ENCODE measurements around the gene IRF1.
"Not testable (repeated sequence)": the region's sequence is repeated elsewhere in the genome, so short reads cannot be mapped to it uniquely, and the experiment has no call there.

Gene IRF1

DNA sequence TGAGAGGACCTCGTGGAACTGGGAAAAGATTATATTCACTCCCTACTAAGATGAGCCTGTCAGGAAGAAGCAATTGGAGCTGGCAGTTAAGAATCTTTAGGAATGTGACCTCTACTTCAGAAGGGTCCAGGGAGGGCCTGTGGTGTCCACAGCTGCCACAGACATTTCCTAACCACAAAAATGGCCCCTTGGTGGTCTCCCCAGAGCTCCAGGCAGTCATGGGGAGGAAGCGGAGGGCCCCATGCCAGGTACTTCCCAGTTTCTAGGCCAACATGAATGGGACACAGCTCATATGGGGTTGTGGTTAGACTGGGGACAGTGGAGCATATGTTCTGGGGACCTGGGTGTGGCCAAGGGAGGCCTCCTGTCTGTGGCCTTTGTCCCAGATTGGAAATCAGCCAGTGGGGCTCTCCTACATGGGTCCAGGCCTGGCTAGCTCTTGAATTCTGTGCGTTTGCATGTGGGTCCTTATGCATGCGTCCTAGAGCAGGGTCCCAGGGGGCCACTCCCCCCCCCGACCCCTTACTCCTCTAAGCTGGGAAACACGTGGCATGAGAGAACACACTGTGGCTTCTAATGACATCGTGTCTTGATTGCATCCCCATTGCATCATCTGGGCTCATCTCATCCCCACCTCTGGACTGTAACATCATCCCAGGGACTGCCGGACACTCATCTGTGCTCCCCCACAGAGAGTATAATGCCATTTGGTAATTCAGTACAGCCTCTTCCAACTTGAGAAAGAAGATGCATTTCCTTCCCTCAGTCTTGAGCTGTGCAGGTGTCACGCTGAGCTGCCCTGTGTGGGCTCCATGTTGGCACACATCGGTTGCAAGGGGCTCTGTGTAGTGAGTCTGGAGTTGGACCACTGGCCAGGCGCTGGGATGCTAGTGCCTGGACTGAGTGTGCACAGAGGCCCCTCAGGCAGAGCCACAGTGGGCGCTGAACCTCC lies 31.3 kb downstream of the IRF1 start:
- DNase-seq, result no peak

- no peak for DNase-seq
Measured at GRCh38 chr5:132458651-132459030, 31.9 kb downstream of the IRF1 start.

- DNase-seq, result no peak
Measured at GRCh38 chr5:132458226-132458560, 32.4 kb downstream of the IRF1 start.

GRCh38 chr5:132457371-132458225 lies 33.0 kb downstream of the IRF1 start:
- DNase-seq, result no peak

- DNase-seq, result no peak
Measured at GRCh38 chr5:132456987-132457361, 33.6 kb downstream of the IRF1 start.

GRCh38 chr5:132456296-132456986 lies 34.1 kb downstream of the IRF1 start:
- no peak for DNase-seq

GRCh38 chr5:132455614-132456115 lies 34.9 kb downstream of the IRF1 start:
- DNase-seq, result no peak

- DNase-seq, result no peak
Measured at GRCh38 chr5:132454361-132454760, 36.2 kb downstream of the IRF1 start.

DNA sequence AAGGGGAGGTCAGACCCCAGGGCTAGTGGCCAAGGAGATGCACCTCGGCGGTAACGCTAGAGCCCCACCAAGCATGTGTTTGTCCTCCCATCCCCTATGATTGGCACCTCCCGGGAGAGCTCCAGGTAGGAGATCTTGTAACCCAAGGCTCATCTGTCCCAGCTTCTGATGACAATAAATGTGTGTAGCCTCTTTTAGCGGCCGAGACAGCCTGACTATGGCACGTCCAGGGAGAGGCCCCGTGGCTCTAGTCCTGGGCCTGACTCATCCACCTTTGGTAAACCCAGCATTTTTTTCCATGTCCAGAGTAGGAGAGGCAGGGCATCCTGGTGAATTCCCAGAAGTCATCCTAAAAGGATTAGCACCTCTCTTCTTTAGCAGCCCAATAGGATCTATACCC lies 39.2 kb downstream of the IRF1 start:
- DNase-seq, result no peak

GRCh38 chr5:132449060-132449459 lies 41.5 kb downstream of the IRF1 start:
- DNase-seq, result no peak

- no peak for DNase-seq
Measured at GRCh38 chr5:132447196-132447595, 43.4 kb downstream of the IRF1 start.

GRCh38 chr5:132446621-132447020 lies 44.0 kb downstream of the IRF1 start:
- peak; percentile 5 for DNase-seq

- no peak for DNase-seq
Measured at GRCh38 chr5:132445930-132446329, 44.6 kb downstream of the IRF1 start.

- DNase-seq, result no peak
Measured at GRCh38 chr5:132445640-132445923, 45.0 kb downstream of the IRF1 start.

DNA sequence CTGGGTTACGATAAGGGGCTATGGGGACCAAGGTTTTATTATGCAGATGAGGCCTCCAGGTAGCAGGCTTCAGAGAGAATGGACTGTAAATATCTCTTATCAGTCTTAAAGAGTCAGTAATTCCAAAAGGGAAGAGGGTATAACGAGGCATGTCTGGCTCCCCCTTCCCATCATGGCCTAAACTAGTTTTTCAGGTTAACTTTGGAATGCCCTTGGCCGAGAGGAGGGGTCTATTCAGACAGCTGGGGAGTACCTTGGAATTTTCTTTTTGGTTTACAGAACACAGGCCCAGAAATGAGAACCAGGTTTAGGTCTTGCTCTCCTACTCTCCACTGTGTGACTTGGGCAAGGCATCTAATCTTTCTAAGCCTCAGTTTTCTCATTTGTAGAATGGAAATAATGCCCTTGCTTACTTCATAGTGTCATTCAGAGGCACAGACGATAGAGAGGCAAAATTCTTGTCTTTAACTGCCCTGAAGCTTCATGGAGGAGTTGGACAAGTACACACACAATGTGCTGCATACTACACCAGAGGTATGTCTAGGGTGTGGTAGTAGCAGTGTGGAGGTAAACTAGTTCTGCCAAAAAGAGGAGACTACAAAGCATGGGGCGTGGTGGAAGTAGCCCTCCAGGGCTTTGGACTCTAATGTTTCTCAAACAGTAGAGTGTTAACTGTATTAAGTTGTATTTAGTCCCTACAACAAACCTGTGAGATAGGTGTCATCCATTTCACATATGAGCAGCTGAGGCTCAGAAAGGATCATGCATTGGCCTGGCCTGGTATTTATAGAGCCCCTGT lies 45.5 kb downstream of the IRF1 start:
- DNase-seq, result no peak

- no peak for DNase-seq
Measured at GRCh38 chr5:132444061-132444460, 46.5 kb downstream of the IRF1 start.

DNA sequence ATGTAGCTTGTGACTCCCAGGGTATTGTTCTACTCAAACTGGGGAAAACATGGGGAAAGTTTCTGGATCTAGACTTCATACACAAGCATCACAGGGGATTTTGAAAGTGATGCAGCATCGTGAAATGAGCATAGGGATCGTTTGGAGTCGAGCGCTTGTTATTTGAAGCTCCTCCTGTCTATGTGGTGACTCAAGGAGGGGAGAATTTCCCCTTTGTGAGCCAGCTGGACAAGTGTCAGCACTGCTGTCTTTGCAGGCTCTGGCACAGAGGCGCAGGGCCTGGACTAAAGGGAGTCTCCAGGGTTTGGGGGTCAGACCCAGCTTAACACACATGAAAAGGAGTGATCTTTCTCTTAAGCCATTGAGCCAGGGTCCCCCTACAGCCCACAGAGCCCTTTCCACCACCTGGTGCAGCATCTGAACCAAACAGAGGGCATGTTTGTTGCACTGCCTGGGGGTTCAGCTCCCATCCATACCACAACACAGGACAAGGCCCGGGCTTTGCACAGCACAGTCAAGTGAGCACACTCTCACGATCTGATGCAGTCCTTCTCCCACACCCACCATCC lies 51.0 kb downstream of the IRF1 start:
- DNase-seq, result no peak

DNA sequence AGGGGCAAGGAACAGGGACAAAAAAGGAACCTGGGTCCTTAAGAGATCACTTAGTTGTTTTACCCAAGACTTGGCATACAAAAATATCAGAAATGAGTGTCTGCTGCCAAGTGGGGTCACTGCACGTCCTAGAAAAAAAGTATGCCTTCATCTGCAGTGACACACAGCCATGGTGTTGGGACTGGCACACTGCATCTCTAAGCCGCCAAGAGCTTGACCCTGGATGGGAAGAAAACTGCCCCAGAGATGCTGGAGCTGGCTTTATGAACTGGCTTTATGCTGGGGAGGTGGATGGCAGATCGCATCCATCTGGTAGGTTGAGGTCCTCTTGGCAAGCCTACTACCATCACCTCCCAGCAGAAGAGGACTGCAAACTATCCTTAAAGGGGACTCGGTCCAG lies 51.7 kb downstream of the IRF1 start:
- DNase-seq, result no peak

GRCh38 chr5:132438267-132438645 lies 52.3 kb downstream of the IRF1 start:
- not testable (repeated sequence) for DNase-seq

DNA sequence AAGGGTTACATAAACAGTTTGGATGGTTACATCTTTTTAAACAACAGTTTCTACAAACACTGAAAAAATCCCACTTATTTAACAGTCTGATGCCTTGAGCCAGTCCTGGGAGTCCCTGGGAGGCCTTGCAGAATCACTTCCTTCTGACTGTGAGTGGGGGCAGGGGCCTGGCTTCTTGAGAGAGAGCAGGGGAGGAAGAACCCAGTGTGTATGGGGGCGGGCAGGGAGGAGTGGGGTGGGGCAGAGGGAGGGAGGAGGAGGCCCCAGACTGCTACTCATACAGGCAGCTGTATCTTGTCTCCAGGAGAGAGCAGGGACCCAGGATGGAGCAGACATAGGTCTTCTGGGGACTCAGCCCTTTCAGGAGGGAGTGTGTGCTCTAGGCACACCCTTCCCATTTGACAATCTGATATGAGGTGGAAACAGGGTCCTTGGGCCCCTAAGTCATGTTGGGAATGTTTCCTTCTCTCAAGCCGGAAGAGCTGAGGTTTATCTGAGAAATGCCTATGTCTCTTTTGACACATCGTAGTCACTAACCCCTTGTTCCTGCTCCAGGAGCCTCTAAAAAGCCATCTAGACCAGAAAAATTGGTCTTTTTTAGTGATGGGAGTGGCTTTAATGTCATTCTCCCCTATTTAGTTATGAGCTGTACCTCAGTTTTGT lies 52.8 kb downstream of the IRF1 start:
- no peak for DNase-seq

DNA sequence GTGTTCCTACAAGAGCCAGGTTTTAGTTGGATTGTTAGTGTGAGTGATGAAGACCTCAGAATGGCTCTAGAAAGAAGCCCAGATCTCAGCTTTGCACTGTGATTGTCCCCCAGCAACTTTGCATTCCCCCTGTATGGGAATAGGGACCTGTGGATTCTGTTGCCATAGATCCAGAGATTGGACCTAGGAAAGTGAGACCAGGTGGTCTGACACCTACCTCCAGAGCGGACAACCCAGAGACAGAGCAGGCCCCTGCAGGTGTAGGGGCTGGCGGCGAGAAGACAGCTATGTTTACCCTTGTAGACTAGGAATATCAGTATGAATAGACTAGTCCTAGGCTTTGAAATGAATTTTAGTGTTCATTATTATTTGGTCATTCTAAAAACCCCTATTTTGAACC lies 53.6 kb downstream of the IRF1 start:
- no peak for DNase-seq

- DNase-seq, result no peak
Measured at GRCh38 chr5:132435886-132436285, 54.7 kb downstream of the IRF1 start.

All from NCI-H1092 treated with DMSO at 0.1 percent for 48 hours (cell line).